Osteoblast (primary cell): ENCODE results near the gene ANKRD33. TPM values are rescaled to one million over a fixed set of nuclear protein-coding genes. Genes with fewer than 3 reads are reported as not detected.
A peak's percentile ranks its signal among the peaks of the same experiment; 100 is the strongest.

Source experiments
- DNase-seq: peaks from one replicate; pipeline ENCODE4 v3.0.0; 2011; ENCODE audit warnings: low spot score, mixed read lengths; ENCODE audit not compliant: insufficient read length; ENCODE audit errors: missing footprints
- H2AFZ ChIP-seq: 2 replicates; pipeline ENCODE4 v1.6.0; 2011; ENCODE audit warnings: mild to moderate bottlenecking, low read length
- H3K27ac ChIP-seq: 2 replicates; pipeline ENCODE4 v1.5.1; 2011; ENCODE audit warnings: mild to moderate bottlenecking, low read depth, low read length, moderate library complexity
- H3K27me3 ChIP-seq: 2 replicates; pipeline ENCODE4 v1.6.0; 2012; ENCODE audit warnings: mild to moderate bottlenecking, control low read depth, inconsistent platforms, low read length, moderate library complexity; ENCODE audit not compliant: insufficient read depth
- H3K36me3 ChIP-seq: 2 replicates; pipeline ENCODE4 v1.5.1; 2011; ENCODE audit warnings: mild to moderate bottlenecking, low read length, control low read depth, moderate library complexity; ENCODE audit not compliant: insufficient read depth
- H3K4me1 ChIP-seq: 2 replicates; pipeline ENCODE4 v1.5.1; 2011; ENCODE audit warnings: mild to moderate bottlenecking, low read length, control low read depth, moderate library complexity; ENCODE audit not compliant: insufficient read depth
- H3K4me2 ChIP-seq: 2 replicates; pipeline ENCODE4 v1.6.0; 2011; ENCODE audit warnings: mild to moderate bottlenecking, low read length; ENCODE audit not compliant: insufficient read depth
- H3K4me3 ChIP-seq: fragments of 200-600 bp; sonication (generic); 3 replicates; pipeline ENCODE4 v1.5.1; 2012; ENCODE audit warnings: mild to moderate bottlenecking, low read length, inconsistent platforms; ENCODE audit not compliant: insufficient read depth
- H3K79me2 ChIP-seq: 2 replicates; pipeline ENCODE4 v1.6.0; 2012; ENCODE audit warnings: mild to moderate bottlenecking, low read length, control low read depth, inconsistent platforms; ENCODE audit not compliant: insufficient read depth
- H3K9me3 ChIP-seq: 2 replicates; pipeline ENCODE4 v1.5.1; 2011; ENCODE audit warnings: low read depth, low read length, control low read depth
- H4K20me1 ChIP-seq: 2 replicates; pipeline ENCODE4 v1.6.0; 2012; ENCODE audit warnings: mild to moderate bottlenecking, low read length, control low read depth; ENCODE audit not compliant: insufficient read depth
- CTCF ChIP-seq: IDR thresholded peaks from 2 replicates; pipeline ENCODE4 v1.5.1; 2011; ENCODE audit warnings: mild to moderate bottlenecking, low read depth, low read length, moderate library complexity; ENCODE audit errors: extremely low read depth
- total RNA-seq: library from RNA; depleted of rRNA; stranded (reverse); fragments of >200 nt; gene quantifications from 2 replicates; pipeline ENCODE4 v1.2.3, GENCODE V29; 2012

Gene ANKRD33
- total RNA-seq, 1 donor = not detected

- Histone ChIP-seq H3K27me3 (no peaks in the 10 kb centered on the region), H3K27ac (no peak overlapping the region), H3K4me3 (no peak overlapping the region), H3K4me1 (peaks cover 11% of the 10 kb centered on the region), H3K36me3 (no peaks in the 10 kb centered on the region), H3K4me2 (no peak overlapping the region), H2AFZ (peak overlapping the region; percentile 28), H3K79me2 (no peaks in the 10 kb centered on the region), H3K9me3 (no peaks in the 10 kb centered on the region), H4K20me1 (no peaks in the 10 kb centered on the region)
- no peak for TF ChIP-seq CTCF
- peak; percentile 93 for DNase-seq
Measured at GRCh38 chr12:51904951-51905470, 17.1 kb downstream of the ANKRD33 start.

- H3K36me3 ChIP-seq = no peaks in the 10 kb centered on the region
- H3K27ac ChIP-seq = no peak overlapping the region
- H3K4me1 ChIP-seq = peaks cover 18% of the 10 kb centered on the region
- H3K9me3 ChIP-seq = no peaks in the 10 kb centered on the region
- no peaks in the 10 kb centered on the region for H3K79me2 ChIP-seq
- peak overlapping the region; percentile 28 for H2AFZ ChIP-seq
- TF ChIP-seq CTCF = no peak
- no peak overlapping the region for H3K4me3 ChIP-seq
- H3K4me2 ChIP-seq = no peak overlapping the region
- no peaks in the 10 kb centered on the region for H3K27me3 ChIP-seq
- peak; percentile 91 for DNase-seq
- no peaks in the 10 kb centered on the region for H4K20me1 ChIP-seq
Measured at GRCh38 chr12:51905471-51906429, 17.8 kb downstream of the ANKRD33 start.

GRCh38 chr12:51906430-51907082 lies 18.7 kb downstream of the ANKRD33 start:
- H3K27ac ChIP-seq = no peak overlapping the region
- no peaks in the 10 kb centered on the region for H3K9me3 ChIP-seq
- no peaks in the 10 kb centered on the region for H3K36me3 ChIP-seq
- H3K4me2 ChIP-seq = peak overlapping the region; percentile 78
- H3K4me3 ChIP-seq = peak overlapping the region; percentile 73
- peak overlapping the region; percentile 23 for H2AFZ ChIP-seq
- H3K4me1 ChIP-seq = peaks cover 20% of the 10 kb centered on the region
- H4K20me1 ChIP-seq = no peaks in the 10 kb centered on the region
- DNase-seq = peak; percentile 66
- H3K79me2 ChIP-seq = no peaks in the 10 kb centered on the region
- TF ChIP-seq CTCF = no peak
- no peaks in the 10 kb centered on the region for H3K27me3 ChIP-seq
